ENCODE data around the gene LIPH. TPM values are rescaled to one million over a fixed set of nuclear protein-coding genes. Genes with fewer than 3 reads are reported as not detected.
"Not testable (repeated sequence)": the region's sequence is repeated elsewhere in the genome, so short reads cannot be mapped to it uniquely, and the experiment has no call there.

Gene LIPH
- total and polyA plus RNA-seq, 4 donors, result 0.62 to 3.6 (median 0.77) TPM; not detected in 1

GRCh38 chr3:185488465-185488864, 63.9 kb downstream of the LIPH start:
- DNase-seq (no peak), ATAC-seq (ENCODE audit: low FRiP score) (no peak)

GRCh38 chr3:185486394-185486793, 66.0 kb downstream of the LIPH start:
- Histone ChIP-seq H3K4me3 (ENCODE audit: low read length in 2 of 2) (no peak overlapping the region), H3K9me3 (ENCODE audit: control insufficient read depth, low read length) (no peaks in the 10 kb centered on the region), H3K27ac (ENCODE audit: low read depth in 1 of 2, low read length in 2 of 2) (no peak overlapping the region), H3K4me1 (ENCODE audit: control insufficient read depth in 1 of 2, insufficient read depth in 2 of 2, low read length in 2 of 2) (no peaks in the 10 kb centered on the region), H3K27me3 (ENCODE audit: control insufficient read depth in 1 of 2, insufficient read depth in 2 of 2, low read length in 1 of 2) (no peaks in the 10 kb centered on the region), H3K36me3 (ENCODE audit: control insufficient read depth in 1 of 2, insufficient read depth in 2 of 2, low read length in 1 of 2) (peaks cover 7 to 9% of the 10 kb centered on the region in 2 donors)
- DNase-seq (no peak), ATAC-seq (ENCODE audit: low FRiP score) (no peak)
- 88 to 93% methylated on average over 5 of the region's 5 CpGs for WGBS, 2 donors
- intact Hi-C loops (cut with DNase I), result no loop called here

More at GRCh38 chr3:185488465-185488864, 63.9 kb downstream of the LIPH start:
- H3K9me3 ChIP-seq (ENCODE audit: control insufficient read depth, low read length), result no peaks in the 10 kb centered on the region
- intact Hi-C loops (cut with DNase I), result no loop called here
- no peaks in the 10 kb centered on the region for H3K27me3 ChIP-seq (ENCODE audit: control insufficient read depth in 1 of 2, insufficient read depth in 2 of 2, low read length in 1 of 2)
- H3K36me3 ChIP-seq (ENCODE audit: control insufficient read depth in 1 of 2, insufficient read depth in 2 of 2, low read length in 1 of 2), result peaks cover 4 to 6% of the 10 kb centered on the region in 2 donors
- no peak overlapping the region for H3K4me3 ChIP-seq (ENCODE audit: low read length in 2 of 2)
- 92 to 93% methylated on average over 5 of the region's 5 CpGs for WGBS, 2 donors
- no peak overlapping the region for H3K27ac ChIP-seq (ENCODE audit: low read depth in 1 of 2, low read length in 2 of 2)
- no peaks in the 10 kb centered on the region for H3K4me1 ChIP-seq (ENCODE audit: control insufficient read depth in 1 of 2, insufficient read depth in 2 of 2, low read length in 2 of 2)

GRCh38 chr3:185484296-185484695, 68.1 kb downstream of the LIPH start:
- Histone ChIP-seq H3K4me3 (ENCODE audit: low read length in 2 of 2) (no peak overlapping the region), H3K9me3 (ENCODE audit: control insufficient read depth, low read length) (no peaks in the 10 kb centered on the region), H3K4me1 (ENCODE audit: control insufficient read depth in 1 of 2, insufficient read depth in 2 of 2, low read length in 2 of 2) (no peaks in the 10 kb centered on the region), H3K27ac (ENCODE audit: low read depth in 1 of 2, low read length in 2 of 2) (no peak overlapping the region), H3K27me3 (ENCODE audit: control insufficient read depth in 1 of 2, insufficient read depth in 2 of 2, low read length in 1 of 2) (no peaks in the 10 kb centered on the region), H3K36me3 (ENCODE audit: control insufficient read depth in 1 of 2, insufficient read depth in 2 of 2, low read length in 1 of 2) (peaks cover 8 to 20% of the 10 kb centered on the region in 2 donors)
- ATAC-seq (ENCODE audit: low FRiP score) (no peak), DNase-seq (no peak)
- 58 to 88% methylated on average over 3 of the region's 3 CpGs for WGBS, 2 donors
- intact Hi-C loops (cut with DNase I), result no loop called here

GRCh38 chr3:185479373-185479945, 72.9 kb downstream of the LIPH start:
- H3K4me1 ChIP-seq (ENCODE audit: control insufficient read depth in 1 of 2, insufficient read depth in 2 of 2, low read length in 2 of 2), result no peaks in the 10 kb centered on the region
- no peaks in the 10 kb centered on the region for H3K27me3 ChIP-seq (ENCODE audit: control insufficient read depth in 1 of 2, insufficient read depth in 2 of 2, low read length in 1 of 2)
- ATAC-seq (ENCODE audit: low FRiP score), result no peak
- 89 to 94% methylated on average over 2 of the region's 2 CpGs for whole genome bisulfite sequencing, 2 donors
- no peaks in the 10 kb centered on the region for H3K9me3 ChIP-seq (ENCODE audit: control insufficient read depth, low read length)
- intact Hi-C loops (cut with DNase I), result no loop called here
- no peak overlapping the region for H3K27ac ChIP-seq (ENCODE audit: low read depth in 1 of 2, low read length in 2 of 2)
- H3K4me3 ChIP-seq (ENCODE audit: low read length in 2 of 2), result no peak overlapping the region
- no peak for DNase-seq
- H3K36me3 ChIP-seq (ENCODE audit: control insufficient read depth in 1 of 2, insufficient read depth in 2 of 2, low read length in 1 of 2), result peaks cover 5 to 14% of the 10 kb centered on the region in 2 donors

GRCh38 chr3:185477316-185477715, 75.1 kb downstream of the LIPH start:
- H3K36me3 ChIP-seq (ENCODE audit: control insufficient read depth in 1 of 2, insufficient read depth in 2 of 2, low read length in 1 of 2), result peaks cover 4 to 14% of the 10 kb centered on the region in 2 donors
- H3K4me1 ChIP-seq (ENCODE audit: control insufficient read depth in 1 of 2, insufficient read depth in 2 of 2, low read length in 2 of 2), result no peaks in the 10 kb centered on the region
- DNase-seq (no peak), ATAC-seq (ENCODE audit: low FRiP score) (no peak)
- no peak overlapping the region for H3K27ac ChIP-seq (ENCODE audit: low read depth in 1 of 2, low read length in 2 of 2)
- no peaks in the 10 kb centered on the region for H3K27me3 ChIP-seq (ENCODE audit: control insufficient read depth in 1 of 2, insufficient read depth in 2 of 2, low read length in 1 of 2)
- H3K9me3 ChIP-seq (ENCODE audit: control insufficient read depth, low read length), result no peaks in the 10 kb centered on the region
- intact Hi-C loops (cut with DNase I), result no loop called here
- WGBS, 2 donors, result 82 to 84% methylated on average over 3 of the region's 3 CpGs
- H3K4me3 ChIP-seq (ENCODE audit: low read length in 2 of 2), result no peak overlapping the region

GRCh38 chr3:185474922-185475321, 77.5 kb downstream of the LIPH start:
- ATAC-seq (ENCODE audit: low FRiP score); DNase-seq; H3K27me3 ChIP-seq (ENCODE audit: control insufficient read depth in 1 of 2, insufficient read depth in 2 of 2, low read length in 1 of 2); intact Hi-C loops (cut with DNase I); H3K4me3 ChIP-seq (ENCODE audit: low read length in 2 of 2); H3K4me1 ChIP-seq (ENCODE audit: control insufficient read depth in 1 of 2, insufficient read depth in 2 of 2, low read length in 2 of 2); H3K27ac ChIP-seq (ENCODE audit: low read depth in 1 of 2, low read length in 2 of 2); H3K9me3 ChIP-seq (ENCODE audit: control insufficient read depth, low read length); H3K36me3 ChIP-seq (ENCODE audit: control insufficient read depth in 1 of 2, insufficient read depth in 2 of 2, low read length in 1 of 2): not testable (repeated sequence)
- 97 to 100% methylated on average over 6 of the region's 6 CpGs for WGBS, 2 donors

- Histone ChIP-seq H3K9me3 (ENCODE audit: control insufficient read depth, low read length) (no peaks in the 10 kb centered on the region), H3K27me3 (ENCODE audit: control insufficient read depth in 1 of 2, insufficient read depth in 2 of 2, low read length in 1 of 2) (no peaks in the 10 kb centered on the region), H3K36me3 (ENCODE audit: control insufficient read depth in 1 of 2, insufficient read depth in 2 of 2, low read length in 1 of 2) (peaks cover 0 to 2% of the 10 kb centered on the region in 2 donors), H3K4me3 (ENCODE audit: low read length in 2 of 2) (no peak overlapping the region), H3K4me1 (ENCODE audit: control insufficient read depth in 1 of 2, insufficient read depth in 2 of 2, low read length in 2 of 2) (no peaks in the 10 kb centered on the region), H3K27ac (ENCODE audit: low read depth in 1 of 2, low read length in 2 of 2) (no peak overlapping the region)
- DNase-seq, result no peak
- WGBS, 2 donors, result 91 to 93% methylated on average over 15 of the region's 15 CpGs
- intact Hi-C loops (cut with DNase I), result no loop called here
- no peak for ATAC-seq (ENCODE audit: low FRiP score)
These were observed 79.0 kb downstream of the LIPH start for GRCh38 chr3:185473290-185473815.

GRCh38 chr3:185470323-185470722, 82.1 kb downstream of the LIPH start:
- intact Hi-C loops (cut with DNase I), result no loop called here
- WGBS, 2 donors, result 69 to 74% methylated on average over 3 of the region's 3 CpGs

GRCh38 chr3:185469542-185469941, 82.8 kb downstream of the LIPH start:
- no peak for ATAC-seq (ENCODE audit: low FRiP score)
- no peak for DNase-seq
- Histone ChIP-seq H3K9me3 (ENCODE audit: control insufficient read depth, low read length) (no peaks in the 10 kb centered on the region), H3K27me3 (ENCODE audit: control insufficient read depth in 1 of 2, insufficient read depth in 2 of 2, low read length in 1 of 2) (no peaks in the 10 kb centered on the region), H3K4me1 (ENCODE audit: control insufficient read depth in 1 of 2, insufficient read depth in 2 of 2, low read length in 2 of 2) (no peaks in the 10 kb centered on the region), H3K27ac (ENCODE audit: low read depth in 1 of 2, low read length in 2 of 2) (no peak overlapping the region), H3K36me3 (ENCODE audit: control insufficient read depth in 1 of 2, insufficient read depth in 2 of 2, low read length in 1 of 2) (peaks cover 4 to 9% of the 10 kb centered on the region in 2 donors), H3K4me3 (ENCODE audit: low read length in 2 of 2) (no peak overlapping the region)
- 65 to 69% methylated on average over 3 of the region's 3 CpGs for WGBS, 2 donors
- intact Hi-C loops (cut with DNase I), result no loop called here

More at GRCh38 chr3:185470323-185470722, 82.1 kb downstream of the LIPH start:
- Histone ChIP-seq H3K9me3 (ENCODE audit: control insufficient read depth, low read length) (no peaks in the 10 kb centered on the region), H3K27ac (ENCODE audit: low read depth in 1 of 2, low read length in 2 of 2) (no peak overlapping the region), H3K36me3 (ENCODE audit: control insufficient read depth in 1 of 2, insufficient read depth in 2 of 2, low read length in 1 of 2) (peaks cover 4 to 9% of the 10 kb centered on the region in 2 donors), H3K4me3 (ENCODE audit: low read length in 2 of 2) (no peak overlapping the region), H3K27me3 (ENCODE audit: control insufficient read depth in 1 of 2, insufficient read depth in 2 of 2, low read length in 1 of 2) (no peaks in the 10 kb centered on the region), H3K4me1 (ENCODE audit: control insufficient read depth in 1 of 2, insufficient read depth in 2 of 2, low read length in 2 of 2) (no peaks in the 10 kb centered on the region)
- DNase-seq (no peak), ATAC-seq (ENCODE audit: low FRiP score) (no peak)
